Measurements from ENCODE around the gene RAMACL. TPM values are rescaled to one million over a fixed set of nuclear protein-coding genes. Genes with fewer than 3 reads are reported as not detected.

Gene RAMACL
- total and polyA plus RNA-seq, 7 experiments from 2014 or later = 0.43 to 1.2 (median 0.78) TPM; not detected in 2

DNA sequence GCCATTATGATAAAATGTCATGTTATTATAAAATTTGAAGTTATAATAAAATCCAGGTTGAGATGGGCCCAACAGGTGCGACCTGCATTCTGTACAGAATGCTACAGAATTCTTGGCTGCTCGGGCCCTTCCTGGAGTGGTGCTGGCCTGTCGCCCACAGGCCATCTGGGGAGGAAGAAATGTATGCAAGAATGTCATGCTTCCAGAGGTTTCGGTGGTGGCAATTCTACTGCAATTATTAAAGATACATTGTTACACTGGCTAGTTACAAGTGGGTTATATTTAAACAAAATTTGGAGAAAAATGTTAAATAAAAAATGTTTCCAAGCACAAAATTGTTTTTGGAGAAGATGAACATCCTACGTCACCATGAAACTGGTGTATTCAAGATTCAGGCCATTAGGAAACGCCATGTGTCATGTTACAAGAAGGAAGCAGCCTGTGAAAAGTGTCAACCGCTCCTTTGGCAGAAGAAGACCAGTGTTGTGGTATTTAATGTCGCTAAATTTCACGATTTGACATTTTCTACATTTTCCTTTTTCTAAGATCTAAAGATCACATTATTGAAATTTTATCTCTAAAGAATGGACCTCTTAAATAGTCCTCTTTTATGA lies 7.1 kb downstream of the RAMACL start:
- DNase-seq = no peak
- Histone ChIP-seq H3K4me3 (ENCODE audit: low read length) (no peak overlapping the region), H3K9me3 (ENCODE audit: control insufficient read depth in 2 of 3, low read length in 3 of 3) (no peaks in the 10 kb centered on the region), H3K27ac (ENCODE audit: low read depth, low read length) (no peak overlapping the region), H3K27me3 (ENCODE audit: control insufficient read depth in 2 of 2, insufficient read depth in 2 of 2, low read length in 2 of 2) (no peaks in the 10 kb centered on the region), H3K36me3 (ENCODE audit: control insufficient read depth in 2 of 3, insufficient read depth in 3 of 3, low read length in 3 of 3) (no peaks in the 10 kb centered on the region), H3K4me1 (ENCODE audit: control insufficient read depth in 2 of 2, insufficient read depth in 2 of 2, low read length in 2 of 2) (no peaks in the 10 kb centered on the region)
- H3K9me3 Mint-ChIP-seq = peaks cover 6 to 31% (median 9%) of the 10 kb centered on the region in 11 donors
- intact Hi-C loops (cut with micrococcal nuclease) = no loop called here
- CTCF ChIA-PET = no interaction called here
- H3K36me3 Mint-ChIP-seq = peaks cover 0 to 27% (median 14%) of the 10 kb centered on the region in 5 donors
- no peak overlapping the region for H3K27ac Mint-ChIP-seq
- H3K4me3 Mint-ChIP-seq = no peak overlapping the region
- no peak for ATAC-seq
- peaks cover 0 to 2% (median 0%) of the 10 kb centered on the region in 7 donors for H3K4me1 Mint-ChIP-seq
- no peaks in the 10 kb centered on the region for H3K27me3 Mint-ChIP-seq
- POLR2A ChIA-PET = no interaction called here

DNA sequence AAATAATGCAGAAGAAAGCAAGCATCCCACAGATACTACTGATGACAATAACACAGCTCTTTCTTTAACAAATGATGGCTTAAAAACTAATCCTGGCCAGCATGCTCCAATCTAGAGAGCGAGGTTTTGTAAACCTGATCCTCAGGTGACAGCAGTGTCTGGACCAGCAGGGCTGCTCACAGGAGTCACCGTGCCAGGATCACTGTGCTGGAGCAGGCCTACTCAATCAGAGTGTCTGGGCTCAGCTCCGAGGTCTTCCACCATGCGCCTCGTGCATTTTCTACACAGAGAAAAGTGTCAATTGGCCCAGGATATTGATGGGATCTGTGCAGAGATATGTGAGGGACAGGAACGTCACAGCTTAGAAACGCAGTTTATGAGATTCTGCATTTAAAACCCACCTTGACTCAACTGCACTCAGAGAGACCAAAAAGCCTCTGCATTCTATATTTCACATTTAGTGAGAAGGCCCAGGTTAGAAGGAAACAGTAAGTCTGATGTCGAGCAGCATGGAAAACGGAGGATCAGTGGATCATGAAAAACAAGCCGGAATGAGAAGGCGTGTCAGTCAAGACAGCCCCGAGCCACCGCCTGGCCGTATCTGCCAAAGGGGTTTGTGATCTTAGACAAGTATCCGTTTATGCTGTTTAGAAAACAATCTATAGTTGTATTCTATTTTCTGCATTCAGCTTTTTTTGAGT lies 7.8 kb downstream of the RAMACL start:
- POLR2A ChIA-PET = no interaction called here

DNA sequence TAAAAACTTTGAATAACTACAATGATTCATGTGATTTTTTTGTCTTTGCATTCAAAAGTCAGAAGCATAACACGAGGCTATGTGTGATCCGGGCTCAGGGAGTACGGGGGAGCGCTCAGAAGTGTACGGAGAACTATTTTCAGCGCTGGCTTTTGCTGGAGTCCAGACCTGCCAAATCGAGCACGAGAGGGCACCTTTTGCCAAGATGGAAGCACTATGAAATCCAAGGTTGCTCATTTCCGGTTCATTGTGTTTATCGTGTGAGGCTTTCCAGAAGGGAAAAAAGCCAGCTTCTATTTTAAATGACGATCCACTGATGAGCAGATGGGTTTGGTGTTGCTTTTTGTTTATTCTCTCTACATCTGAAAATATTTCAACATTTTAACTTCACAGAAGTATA lies 11.3 kb downstream of the RAMACL start:
- Histone ChIP-seq H3K36me3 (ENCODE audit: control insufficient read depth in 2 of 3, insufficient read depth in 3 of 3, low read length in 3 of 3) (no peaks in the 10 kb centered on the region), H3K4me3 (ENCODE audit: low read length) (no peak overlapping the region), H3K4me1 (ENCODE audit: control insufficient read depth in 2 of 2, insufficient read depth in 2 of 2, low read length in 2 of 2) (no peaks in the 10 kb centered on the region), H3K27me3 (ENCODE audit: control insufficient read depth in 2 of 2, insufficient read depth in 2 of 2, low read length in 2 of 2) (no peaks in the 10 kb centered on the region), H3K9me3 (ENCODE audit: control insufficient read depth in 2 of 3, low read length in 3 of 3) (no peaks in the 10 kb centered on the region), H3K27ac (ENCODE audit: low read depth, low read length) (no peak overlapping the region)
- Mint-ChIP-seq H3K9me3 (peaks cover 6 to 31% (median 9%) of the 10 kb centered on the region in 11 donors), H3K4me3 (no peak overlapping the region), H3K27ac (no peak overlapping the region), H3K27me3 (no peaks in the 10 kb centered on the region), H3K4me1 (peaks cover 0 to 5% (median 0%) of the 10 kb centered on the region in 7 donors), H3K36me3 (peaks cover 0 to 27% (median 14%) of the 10 kb centered on the region in 5 donors)
- no peak for ATAC-seq
- intact Hi-C loops (cut with micrococcal nuclease) = no loop called here
- ChIA-PET CTCF (no interaction called here), POLR2A (no interaction called here)
- no peak for DNase-seq

More for the DNA sequence above, 7.8 kb downstream of the RAMACL start:
- Histone ChIP-seq H3K27me3 (ENCODE audit: control insufficient read depth in 2 of 2, insufficient read depth in 2 of 2, low read length in 2 of 2) (no peaks in the 10 kb centered on the region), H3K9me3 (ENCODE audit: control insufficient read depth in 2 of 3, low read length in 3 of 3) (no peaks in the 10 kb centered on the region), H3K4me3 (ENCODE audit: low read length) (no peak overlapping the region), H3K27ac (ENCODE audit: low read depth, low read length) (no peak overlapping the region), H3K36me3 (ENCODE audit: control insufficient read depth in 2 of 3, insufficient read depth in 3 of 3, low read length in 3 of 3) (no peaks in the 10 kb centered on the region), H3K4me1 (ENCODE audit: control insufficient read depth in 2 of 2, insufficient read depth in 2 of 2, low read length in 2 of 2) (no peaks in the 10 kb centered on the region)
- peaks cover 6 to 31% (median 9%) of the 10 kb centered on the region in 11 donors for H3K9me3 Mint-ChIP-seq
- H3K27me3 Mint-ChIP-seq = no peaks in the 10 kb centered on the region
- intact Hi-C loops (cut with micrococcal nuclease) = no loop called here
- DNase-seq (no peak), ATAC-seq (no peak)
- no peak overlapping the region for H3K27ac Mint-ChIP-seq
- H3K4me1 Mint-ChIP-seq = peaks cover 0 to 2% (median 0%) of the 10 kb centered on the region in 7 donors
- no peak overlapping the region for H3K4me3 Mint-ChIP-seq
- peaks cover 0 to 27% (median 14%) of the 10 kb centered on the region in 5 donors for H3K36me3 Mint-ChIP-seq
- CTCF ChIA-PET = no interaction called here

DNA sequence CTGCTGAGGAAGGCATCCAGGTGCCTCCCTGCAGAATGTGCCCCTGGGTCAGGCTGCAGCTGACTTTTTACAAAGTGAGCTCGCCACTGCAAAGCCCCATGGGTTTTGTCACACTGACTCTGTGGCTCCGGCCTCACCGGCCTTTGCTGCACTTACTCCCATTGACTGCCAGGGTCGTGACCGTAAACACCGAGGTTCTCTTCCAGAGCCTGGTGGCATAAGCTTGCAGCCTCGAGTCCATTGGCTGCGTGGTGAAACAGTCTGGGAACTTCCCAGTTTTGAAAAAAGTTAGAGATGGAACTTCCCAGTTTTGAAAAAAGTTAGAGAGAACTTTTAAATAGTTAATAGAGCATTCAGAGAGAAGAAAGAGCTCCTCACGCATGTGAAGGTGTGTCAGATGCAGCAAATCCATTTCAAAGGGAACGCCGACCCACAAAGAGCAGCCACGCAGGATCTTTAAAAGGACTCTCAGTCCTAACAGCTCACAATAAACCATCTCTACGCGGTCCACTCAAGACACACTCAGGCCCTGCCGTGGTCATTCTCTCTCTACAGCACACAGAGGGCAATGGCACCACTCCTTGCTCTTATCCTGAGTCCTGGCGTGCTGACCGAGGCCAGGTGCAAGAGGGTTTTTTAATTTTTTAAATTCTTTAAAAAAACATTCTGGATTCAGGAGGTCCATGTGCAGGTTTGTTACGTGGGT lies 12.8 kb downstream of the RAMACL start:
- Mint-ChIP-seq H3K4me1 (peaks cover 0 to 3% (median 0%) of the 10 kb centered on the region in 7 donors), H3K27me3 (no peaks in the 10 kb centered on the region), H3K9me3 (peaks cover 6 to 31% (median 9%) of the 10 kb centered on the region in 11 donors), H3K4me3 (no peak overlapping the region), H3K27ac (no peak overlapping the region), H3K36me3 (peaks cover 0 to 27% (median 14%) of the 10 kb centered on the region in 5 donors)
- H3K27ac ChIP-seq (ENCODE audit: low read depth, low read length) = no peak overlapping the region
- no peaks in the 10 kb centered on the region for H3K36me3 ChIP-seq (ENCODE audit: control insufficient read depth in 2 of 3, insufficient read depth in 3 of 3, low read length in 3 of 3)
- H3K4me1 ChIP-seq (ENCODE audit: control insufficient read depth in 2 of 2, insufficient read depth in 2 of 2, low read length in 2 of 2) = no peaks in the 10 kb centered on the region
- DNase-seq (no peak), ATAC-seq (no peak)
- intact Hi-C loops (cut with micrococcal nuclease) = no loop called here
- H3K4me3 ChIP-seq (ENCODE audit: low read length) = no peak overlapping the region
- CTCF ChIA-PET = no interaction called here
- POLR2A ChIA-PET = no interaction called here
- no peaks in the 10 kb centered on the region for H3K9me3 ChIP-seq (ENCODE audit: control insufficient read depth in 2 of 3, low read length in 3 of 3)
- H3K27me3 ChIP-seq (ENCODE audit: control insufficient read depth in 2 of 2, insufficient read depth in 2 of 2, low read length in 2 of 2) = no peaks in the 10 kb centered on the region

DNA sequence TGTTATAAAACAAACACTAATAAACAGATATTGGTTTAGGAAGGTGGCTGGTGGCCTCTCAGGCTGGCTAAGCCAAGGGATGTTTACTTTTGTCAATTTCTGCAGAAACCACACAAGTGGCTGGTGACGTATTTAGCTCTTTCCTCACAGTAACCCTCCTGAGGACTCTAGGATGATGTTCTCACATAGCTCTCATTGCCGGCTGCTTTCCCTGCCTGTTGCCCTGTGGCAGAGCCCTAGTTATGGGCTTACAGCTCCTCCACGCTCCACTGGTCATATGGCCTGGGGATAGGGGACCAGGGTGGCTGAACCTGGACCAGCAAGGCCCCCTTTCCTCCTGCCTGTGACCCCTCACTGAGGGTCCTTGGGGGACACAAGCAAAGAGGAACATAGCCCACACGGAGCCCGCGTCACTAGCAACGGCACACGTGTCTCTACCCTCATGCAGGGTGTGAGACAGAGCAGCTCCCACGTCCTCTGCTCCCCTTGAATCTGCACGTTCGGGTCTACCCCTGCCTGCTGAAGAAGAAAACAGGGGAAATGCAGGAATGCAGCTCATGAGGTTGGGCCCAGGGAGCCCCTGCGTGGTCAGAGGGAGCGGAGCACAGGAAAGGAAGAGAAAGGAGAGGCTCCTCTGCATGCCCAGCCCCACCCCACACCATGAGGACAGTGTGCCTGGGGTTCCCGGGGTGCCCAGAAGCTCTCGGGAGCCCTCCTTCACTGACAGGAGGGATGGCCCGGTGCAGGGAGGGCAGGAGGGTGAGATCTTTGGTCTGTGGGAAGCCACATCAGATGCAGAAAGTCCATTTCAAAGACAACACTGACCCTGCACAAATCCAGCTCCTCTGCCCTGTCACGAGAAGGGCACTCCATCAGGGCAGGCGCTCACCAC lies 13.9 kb downstream of the RAMACL start:
- ChIA-PET CTCF (no interaction called here), POLR2A (no interaction called here)
- no peak overlapping the region for H3K4me3 ChIP-seq (ENCODE audit: low read length)
- Mint-ChIP-seq H3K9me3 (peaks cover 5 to 25% (median 9%) of the 10 kb centered on the region in 11 donors), H3K4me3 (no peak overlapping the region), H3K36me3 (peaks cover 0 to 21% (median 8%) of the 10 kb centered on the region in 5 donors), H3K4me1 (peaks cover 0 to 3% (median 0%) of the 10 kb centered on the region in 7 donors), H3K27ac (peak overlapping the region in 2 of 9 donors; percentile 62 to 83), H3K27me3 (no peaks in the 10 kb centered on the region)
- ATAC-seq (no peak), DNase-seq (no peak)
- no peaks in the 10 kb centered on the region for H3K4me1 ChIP-seq (ENCODE audit: control insufficient read depth in 2 of 2, insufficient read depth in 2 of 2, low read length in 2 of 2)
- intact Hi-C loops (cut with micrococcal nuclease) = no loop called here
- no peak overlapping the region for H3K27ac ChIP-seq (ENCODE audit: low read depth, low read length)
- H3K9me3 ChIP-seq (ENCODE audit: control insufficient read depth in 2 of 3, low read length in 3 of 3) = no peaks in the 10 kb centered on the region
- H3K36me3 ChIP-seq (ENCODE audit: control insufficient read depth in 2 of 3, insufficient read depth in 3 of 3, low read length in 3 of 3) = no peaks in the 10 kb centered on the region
- H3K27me3 ChIP-seq (ENCODE audit: control insufficient read depth in 2 of 2, insufficient read depth in 2 of 2, low read length in 2 of 2) = no peaks in the 10 kb centered on the region

DNA sequence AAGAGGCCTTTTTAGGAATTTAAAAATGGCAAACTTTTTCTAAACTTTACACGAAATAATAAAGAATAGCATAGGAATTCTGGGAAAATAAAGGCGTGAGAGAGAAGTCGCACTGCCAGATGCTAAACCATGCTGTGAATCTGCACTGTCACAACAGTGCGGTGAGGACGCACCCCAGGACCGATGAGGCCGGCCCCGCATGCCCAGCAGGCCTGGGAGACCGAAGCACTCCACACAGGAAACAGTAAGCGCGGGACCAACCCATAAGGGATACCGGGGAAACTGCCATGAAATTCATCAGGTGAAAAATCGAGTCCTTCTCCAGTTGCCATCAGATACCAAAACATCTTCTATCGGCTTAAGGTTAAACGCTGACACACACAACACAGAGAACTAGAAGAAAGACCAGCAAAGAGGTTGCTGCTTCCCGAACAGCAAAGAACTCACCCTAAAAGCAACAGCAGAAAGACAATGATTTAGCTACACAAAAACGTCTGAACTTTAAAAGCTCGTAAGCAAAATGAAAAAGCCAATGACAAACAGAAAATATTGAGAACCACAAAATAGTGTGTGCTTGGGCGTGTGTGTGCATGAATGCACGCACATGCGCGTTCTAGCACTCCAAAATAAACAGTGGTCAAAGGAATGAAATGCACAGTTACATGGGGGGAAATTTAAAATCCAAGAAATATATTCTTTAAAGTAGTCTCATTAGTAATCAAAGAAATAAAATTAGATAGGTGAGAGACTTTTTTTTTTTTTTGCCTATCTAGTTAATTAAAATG lies 15.4 kb downstream of the RAMACL start:
- ATAC-seq (no peak), DNase-seq (no peak)
- POLR2A ChIA-PET = no interaction called here
- H3K36me3 Mint-ChIP-seq = peaks cover 0 to 12% (median 2%) of the 10 kb centered on the region in 5 donors
- Histone ChIP-seq H3K4me3 (ENCODE audit: low read length) (no peak overlapping the region), H3K27ac (ENCODE audit: low read depth, low read length) (no peak overlapping the region), H3K36me3 (ENCODE audit: control insufficient read depth in 2 of 3, insufficient read depth in 3 of 3, low read length in 3 of 3) (no peaks in the 10 kb centered on the region), H3K9me3 (ENCODE audit: control insufficient read depth in 2 of 3, low read length in 3 of 3) (no peaks in the 10 kb centered on the region), H3K4me1 (ENCODE audit: control insufficient read depth in 2 of 2, insufficient read depth in 2 of 2, low read length in 2 of 2) (no peaks in the 10 kb centered on the region), H3K27me3 (ENCODE audit: control insufficient read depth in 2 of 2, insufficient read depth in 2 of 2, low read length in 2 of 2) (no peaks in the 10 kb centered on the region)
- CTCF ChIA-PET = interaction anchor here (0.6 kb wide), 1 partner anchor 593 kb away, joined by 4 read pairs; no protein-coding TSS in a partner anchor
- H3K27ac Mint-ChIP-seq = no peak overlapping the region
- peaks cover 0 to 3% (median 0%) of the 10 kb centered on the region in 7 donors for H3K4me1 Mint-ChIP-seq
- H3K9me3 Mint-ChIP-seq = peaks cover 1 to 11% (median 3%) of the 10 kb centered on the region in 11 donors
- H3K27me3 Mint-ChIP-seq = no peaks in the 10 kb centered on the region
- intact Hi-C loops (cut with micrococcal nuclease) = no loop called here
- no peak overlapping the region for H3K4me3 Mint-ChIP-seq
